ENCODE measurements around the gene CORO1A.

CORO1A gene

DNA sequence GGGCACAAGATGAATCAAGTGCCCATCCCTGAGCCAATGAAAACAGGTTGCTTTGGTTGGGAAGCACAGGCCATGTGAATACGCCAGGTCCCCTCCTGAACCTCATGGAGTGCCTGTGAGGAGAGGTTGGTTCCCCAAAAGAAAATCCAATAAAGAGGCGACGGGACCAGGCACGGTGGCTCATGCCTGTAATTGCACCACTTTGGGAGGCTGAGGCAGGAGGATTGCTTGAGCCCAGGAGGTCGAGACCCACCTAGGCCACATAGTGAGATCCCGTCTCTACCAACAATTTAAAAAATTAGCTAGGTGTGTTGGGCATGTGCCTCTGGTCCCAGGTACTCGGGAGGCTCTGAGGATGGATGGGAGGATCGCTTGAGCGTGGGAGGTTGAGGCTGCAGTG, 3.5 kb upstream of the CORO1A start:
- no peak for TF ChIP-seq CTCF (IDR thresholded peaks at IDR 0.05; ENCODE audit: unreplicated experiment in 3 of 3)
- H3K4me1 Mint-ChIP-seq: peaks cover 8% of the 10 kb centered on the region
- H3K27me3 Mint-ChIP-seq (ENCODE audit: low read depth): peaks cover 4% of the 10 kb centered on the region
- H3K4me3 Mint-ChIP-seq: no peak overlapping the region
- no peaks in the 10 kb centered on the region for H3K36me3 Mint-ChIP-seq (ENCODE audit: low read depth)
- no peaks in the 10 kb centered on the region for H3K9me3 Mint-ChIP-seq
- H3K27ac Mint-ChIP-seq: no peak overlapping the region

DNA sequence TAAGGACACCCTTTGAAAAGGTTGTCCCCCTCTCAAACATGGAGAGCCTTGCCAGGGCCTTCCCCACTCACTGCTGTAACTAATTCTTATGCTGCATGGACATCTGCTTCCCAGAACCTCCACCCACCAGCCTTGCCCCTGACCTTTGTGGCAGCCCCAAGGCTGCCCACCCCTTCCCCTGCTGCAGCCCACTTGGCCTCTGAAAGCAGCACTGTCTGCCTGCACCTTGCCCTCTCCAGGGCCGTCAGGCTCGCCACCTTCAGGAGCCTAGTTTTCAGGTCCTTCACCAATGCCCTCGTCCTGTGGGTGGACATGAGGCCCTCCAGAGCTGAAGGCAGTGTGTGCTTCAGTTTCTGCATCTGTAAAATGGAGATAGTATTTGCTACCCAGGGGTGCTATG, 2.7 kb upstream of the CORO1A start:
- Mint-ChIP-seq H3K9me3 (no peaks in the 10 kb centered on the region), H3K4me1 (peaks cover 8% of the 10 kb centered on the region), H3K27me3 (ENCODE audit: low read depth) (peaks cover 7% of the 10 kb centered on the region), H3K27ac (peak overlapping the region in 1 of 3 experiments; percentile 23), H3K4me3 (peak overlapping the region in 2 of 3 experiments; percentile 54 to 69), H3K36me3 (ENCODE audit: low read depth) (no peaks in the 10 kb centered on the region)
- no peak for TF ChIP-seq CTCF (IDR thresholded peaks at IDR 0.05; ENCODE audit: unreplicated experiment in 3 of 3)

DNA sequence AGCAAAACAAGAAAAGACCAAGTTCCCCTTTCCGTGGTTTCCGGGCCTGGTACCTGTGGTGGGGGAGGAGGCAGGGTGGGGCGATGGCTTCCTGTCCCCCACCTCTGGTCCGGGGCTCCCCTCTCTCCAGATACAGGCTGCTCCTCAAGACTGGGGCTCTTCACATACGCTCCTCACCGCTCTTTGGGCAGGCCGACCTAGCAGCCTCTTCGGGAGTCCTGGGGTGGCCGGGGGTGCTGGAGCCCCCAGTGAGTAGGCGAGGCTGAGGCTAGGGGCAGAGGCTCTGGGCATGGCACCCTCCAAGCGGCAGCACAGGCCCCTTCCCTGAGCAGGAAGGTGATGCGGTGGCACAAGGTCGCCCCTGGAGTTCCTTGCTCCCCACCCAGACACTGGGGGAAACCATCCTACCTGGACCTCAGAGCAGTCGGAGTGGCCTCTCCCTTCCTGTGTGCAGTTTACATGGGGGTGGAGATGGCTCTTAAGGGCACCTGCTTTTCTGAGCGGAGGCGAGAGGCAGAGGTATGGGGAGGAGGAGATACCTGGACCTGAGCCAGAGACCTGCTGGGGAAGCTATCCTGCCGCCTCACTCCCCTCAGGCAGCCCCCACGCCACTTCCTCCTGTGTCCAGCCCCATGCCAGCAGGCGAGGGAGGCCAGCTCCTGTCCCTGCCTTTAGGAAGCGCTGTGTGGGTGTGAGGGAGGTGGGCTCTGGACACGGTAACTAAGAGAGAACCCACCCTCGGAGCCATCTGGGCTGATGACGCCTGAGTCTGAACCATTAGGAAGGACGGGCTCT, 891 bp downstream of the CORO1A start:
- Mint-ChIP-seq H3K9me3 (no peaks in the 10 kb centered on the region), H3K36me3 (ENCODE audit: low read depth) (no peaks in the 10 kb centered on the region), H3K4me1 (peaks cover 8% of the 10 kb centered on the region), H3K4me3 (peak overlapping the region; percentile 66 to 74 (median 74)), H3K27me3 (ENCODE audit: low read depth) (peaks cover 7% of the 10 kb centered on the region), H3K27ac (peak overlapping the region in 1 of 3 experiments; percentile 33)
- TF ChIP-seq CTCF (IDR thresholded peaks at IDR 0.05; ENCODE audit: unreplicated experiment in 3 of 3): no peak

- no peaks in the 10 kb centered on the region for H3K36me3 Mint-ChIP-seq (ENCODE audit: low read depth)
- H3K4me3 Mint-ChIP-seq: peak overlapping the region; percentile 66 to 74 (median 74)
- peaks cover 7% of the 10 kb centered on the region for H3K27me3 Mint-ChIP-seq (ENCODE audit: low read depth)
- H3K4me1 Mint-ChIP-seq: peaks cover 8% of the 10 kb centered on the region
- H3K9me3 Mint-ChIP-seq: no peaks in the 10 kb centered on the region
- no peak for TF ChIP-seq CTCF (IDR thresholded peaks at IDR 0.05; ENCODE audit: unreplicated experiment in 3 of 3)
- H3K27ac Mint-ChIP-seq: peak overlapping the region in 1 of 3 experiments; percentile 12
Observed at GRCh38 chr16:30184891-30185682, 1.7 kb downstream of the CORO1A start.

DNA sequence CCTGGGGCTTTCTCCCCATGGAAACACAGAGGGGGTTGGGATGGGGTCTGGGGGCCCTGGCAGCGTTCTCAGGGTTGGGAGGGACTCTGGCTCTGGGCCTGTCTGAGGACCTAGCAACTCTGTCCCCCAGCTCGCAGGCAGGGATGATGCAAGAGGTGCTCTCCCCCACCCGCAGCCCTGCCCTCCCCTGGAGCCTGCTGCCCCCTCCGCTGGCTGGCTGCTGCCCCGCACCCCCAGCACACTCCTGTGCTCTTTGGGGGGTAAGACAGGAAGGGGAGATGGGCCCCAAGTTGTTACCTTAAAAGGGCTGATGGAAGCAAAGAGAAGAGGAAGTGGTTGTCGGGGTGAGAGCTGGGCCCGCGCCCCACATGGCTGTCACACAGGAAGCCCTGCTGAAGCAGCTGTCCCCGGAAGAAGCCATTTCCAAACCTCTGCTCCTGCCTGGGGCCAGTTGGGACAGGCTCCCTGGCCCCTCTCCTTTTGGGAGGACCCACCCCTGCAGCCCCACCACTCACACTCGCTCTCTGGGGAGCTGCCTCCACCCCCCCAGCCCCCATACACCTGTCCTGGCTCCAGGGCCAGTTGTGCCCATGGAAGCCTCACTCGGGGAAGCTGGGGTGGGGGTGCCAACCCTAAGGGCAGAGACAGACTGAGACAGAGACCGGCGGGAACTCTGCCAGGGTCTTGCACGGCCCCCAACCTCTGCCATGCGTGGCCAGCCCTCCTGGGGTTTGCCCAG, 2.5 kb downstream of the CORO1A start:
- no peak for TF ChIP-seq CTCF (IDR thresholded peaks at IDR 0.05; ENCODE audit: unreplicated experiment in 3 of 3)
- H3K4me3 Mint-ChIP-seq: no peak overlapping the region
- no peaks in the 10 kb centered on the region for H3K9me3 Mint-ChIP-seq
- H3K36me3 Mint-ChIP-seq (ENCODE audit: low read depth): no peaks in the 10 kb centered on the region
- peaks cover 7% of the 10 kb centered on the region for H3K27me3 Mint-ChIP-seq (ENCODE audit: low read depth)
- peaks cover 8% of the 10 kb centered on the region for H3K4me1 Mint-ChIP-seq
- no peak overlapping the region for H3K27ac Mint-ChIP-seq
